WI38 (cell line): Measurements from ENCODE around the gene AP3D1.

Experiments used
- H3K4me3 ChIP-seq: 2 replicates; pipeline ENCODE4 v1.5.1; 2011; ENCODE audit warnings: low read depth, mild to moderate bottlenecking, control low read depth, low read length
- CTCF ChIP-seq: IDR thresholded peaks from 2 replicates; pipeline ENCODE4 v1.5.1; 2012; ENCODE audit warnings: low read depth, mild to moderate bottlenecking, control low read depth, low read length

Gene AP3D1

GRCh38 chr19:2112516-2113320 is 38.6 kb downstream of the AP3D1 start:
- no peak for TF ChIP-seq CTCF
- no peak overlapping the region for H3K4me3 ChIP-seq

GRCh38 chr19:2111886-2112285 is 39.5 kb downstream of the AP3D1 start:
- TF ChIP-seq CTCF, result no peak
- H3K4me3 ChIP-seq, result no peak overlapping the region

GRCh38 chr19:2111425-2111824 is 39.9 kb downstream of the AP3D1 start:
- no peak for TF ChIP-seq CTCF
- no peak overlapping the region for H3K4me3 ChIP-seq

- TF ChIP-seq CTCF, result no peak
- H3K4me3 ChIP-seq, result no peak overlapping the region
These were observed 40.5 kb downstream of the AP3D1 start for GRCh38 chr19:2110822-2111221.

GRCh38 chr19:2109046-2109864 is 42.1 kb downstream of the AP3D1 start:
- no peak for TF ChIP-seq CTCF
- no peak overlapping the region for H3K4me3 ChIP-seq

- H3K4me3 ChIP-seq, result no peak overlapping the region
- no peak for TF ChIP-seq CTCF
These were observed 42.9 kb downstream of the AP3D1 start for GRCh38 chr19:2108251-2109016.
